Stimulated activated CD4-positive, alpha-beta T cell treated with anti-CD3 and anti-CD28 coated beads, Interleukin-12 subunit alpha, Interleukin-12 subunit beta, amount 100 ng/mL, for 4 hours (primary cell): ENCODE results near the gene JARID2.

Experiments used
- DNase-seq: peaks from one replicate; pipeline ENCODE4 v3.0.0-alpha.2; 2020

The JARID2 gene

DNA sequence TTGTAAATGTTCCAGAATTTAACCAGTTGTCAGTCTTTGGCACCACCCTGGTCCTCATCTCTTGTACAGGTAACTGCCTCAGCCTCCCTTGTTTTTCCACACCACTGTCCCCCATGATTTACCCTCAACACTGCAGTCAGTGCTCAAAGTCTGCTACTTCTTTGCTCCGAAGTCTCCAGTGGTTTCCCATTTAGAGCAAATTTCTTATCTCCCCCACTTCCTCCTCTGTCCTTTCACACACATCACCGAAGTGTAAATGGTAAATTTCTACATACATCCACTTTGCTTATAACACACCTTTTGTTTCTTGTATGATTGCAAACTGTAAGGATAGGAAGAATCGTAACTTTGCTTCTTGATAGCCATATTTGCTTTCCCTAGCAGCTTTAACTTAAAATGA is 115.3 kb downstream of the JARID2 start:
- DNase-seq, result no peak

GRCh38 chr6:15362274-15363160 is 116.6 kb downstream of the JARID2 start:
- no peak for DNase-seq

GRCh38 chr6:15363164-15363522 is 117.3 kb downstream of the JARID2 start:
- DNase-seq, result no peak

GRCh38 chr6:15363523-15364400 is 117.9 kb downstream of the JARID2 start:
- no peak for DNase-seq

GRCh38 chr6:15364401-15365037 is 118.7 kb downstream of the JARID2 start:
- DNase-seq, result no peak

GRCh38 chr6:15365273-15365687 is 119.4 kb downstream of the JARID2 start:
- peak; percentile 19 for DNase-seq

- no peak for DNase-seq
Observed at GRCh38 chr6:15366003-15366535, 120.2 kb downstream of the JARID2 start.

- DNase-seq, result no peak
Observed at GRCh38 chr6:15366879-15367278, 121.0 kb downstream of the JARID2 start.

DNA sequence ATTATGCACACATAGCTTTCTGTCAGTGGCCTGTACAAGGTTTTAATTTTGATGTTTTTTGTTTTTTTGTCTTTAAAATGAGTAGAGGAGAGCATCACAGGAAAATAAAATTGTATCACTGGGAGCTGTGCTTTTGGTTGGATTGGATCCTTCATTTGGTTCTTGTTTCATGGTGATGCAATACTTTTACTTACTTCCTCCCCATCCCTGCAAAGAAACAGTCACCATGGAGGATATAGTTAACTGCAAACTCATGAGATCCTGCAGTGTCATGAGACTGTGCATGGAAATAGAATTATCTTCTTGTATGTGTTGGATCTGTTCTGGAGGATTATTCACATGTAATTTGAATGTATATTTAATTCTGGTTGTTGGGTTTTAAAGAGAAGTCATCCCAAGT is 122.3 kb downstream of the JARID2 start:
- no peak for DNase-seq

DNA sequence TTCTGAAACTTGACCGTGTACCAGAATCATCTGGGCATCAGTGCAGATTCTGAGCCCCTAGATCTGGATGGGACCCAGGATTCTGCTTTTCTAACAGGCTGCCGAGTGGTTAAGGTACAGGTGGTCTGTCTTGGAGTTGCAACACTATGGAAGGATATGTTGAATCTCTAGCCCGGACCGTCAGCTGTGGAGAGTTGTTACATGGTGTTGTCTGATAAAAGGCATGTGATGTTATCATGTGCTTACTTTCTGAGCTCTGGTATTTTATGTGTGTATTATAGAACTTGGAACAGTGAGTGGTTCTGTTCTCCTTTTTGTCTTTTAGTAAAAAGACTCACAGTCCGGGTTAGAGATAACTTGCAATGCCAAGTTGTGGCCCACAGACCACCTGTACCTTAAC is 123.0 kb downstream of the JARID2 start:
- no peak for DNase-seq

GRCh38 chr6:15369838-15370237 is 124.0 kb downstream of the JARID2 start:
- DNase-seq, result no peak

DNA sequence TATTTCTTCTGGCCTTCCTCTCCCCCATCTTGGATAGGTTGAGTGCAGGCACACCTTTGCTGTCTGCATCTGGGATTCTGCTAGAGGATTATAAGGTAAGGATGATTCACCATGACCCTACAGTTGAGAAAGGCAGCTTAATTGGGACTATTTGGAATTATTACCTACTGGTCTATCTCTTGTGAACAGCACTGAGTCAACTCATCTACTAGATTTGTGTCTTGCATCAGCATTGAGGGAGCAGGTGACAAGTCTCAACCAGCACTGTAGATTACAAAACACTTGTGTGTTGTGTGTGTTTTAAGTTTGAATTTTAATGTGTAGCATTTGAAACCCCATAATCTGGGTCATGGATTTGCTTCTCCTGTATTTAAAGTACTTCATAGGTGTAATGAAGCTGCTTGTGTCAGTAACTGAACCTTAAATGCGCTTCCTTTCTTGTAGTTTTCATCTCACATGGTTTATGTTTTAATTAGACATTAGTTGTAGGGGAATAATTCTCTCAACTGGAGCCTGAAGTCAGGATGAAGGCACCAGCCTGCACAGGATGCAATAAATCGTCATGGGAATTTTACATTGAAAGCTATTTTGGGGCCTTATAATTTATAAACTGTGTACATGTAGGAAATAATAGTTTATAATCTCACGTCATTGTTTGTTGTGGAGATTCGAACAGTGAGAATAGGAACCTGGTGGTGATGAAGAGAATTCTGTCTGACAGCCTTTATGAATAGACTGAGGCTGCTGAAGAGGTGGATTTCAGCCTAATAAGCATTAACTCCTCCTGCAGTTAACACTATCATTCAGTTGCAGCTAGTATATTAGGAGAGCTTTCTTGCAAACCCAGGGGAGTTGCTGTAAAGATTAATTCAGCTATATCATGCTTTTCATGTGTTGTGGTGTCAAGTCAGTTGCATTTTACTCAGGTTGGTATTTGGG is 125.1 kb downstream of the JARID2 start:
- no peak for DNase-seq

GRCh38 chr6:15372932-15373331 is 127.1 kb downstream of the JARID2 start:
- no peak for DNase-seq

DNA sequence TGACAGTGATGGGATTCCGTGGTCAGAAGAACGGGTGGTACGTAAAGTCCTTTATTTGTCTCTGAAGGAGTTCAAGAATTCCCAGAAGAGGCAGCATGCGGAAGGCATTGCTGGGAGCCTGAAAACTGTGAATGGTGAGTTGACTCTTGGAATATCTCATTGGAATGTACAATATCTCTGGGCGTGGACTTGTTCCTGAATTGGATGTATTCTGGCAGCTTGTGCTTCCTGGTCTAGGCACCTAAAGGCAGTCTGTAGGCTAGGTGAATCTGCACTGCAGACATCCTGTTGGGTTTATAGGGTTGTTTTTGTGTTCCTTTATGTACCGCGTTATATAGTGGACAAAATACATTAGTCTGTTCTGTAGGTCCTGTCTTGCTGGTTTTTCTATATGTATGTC is 128.2 kb downstream of the JARID2 start:
- DNase-seq, result no peak

DNA sequence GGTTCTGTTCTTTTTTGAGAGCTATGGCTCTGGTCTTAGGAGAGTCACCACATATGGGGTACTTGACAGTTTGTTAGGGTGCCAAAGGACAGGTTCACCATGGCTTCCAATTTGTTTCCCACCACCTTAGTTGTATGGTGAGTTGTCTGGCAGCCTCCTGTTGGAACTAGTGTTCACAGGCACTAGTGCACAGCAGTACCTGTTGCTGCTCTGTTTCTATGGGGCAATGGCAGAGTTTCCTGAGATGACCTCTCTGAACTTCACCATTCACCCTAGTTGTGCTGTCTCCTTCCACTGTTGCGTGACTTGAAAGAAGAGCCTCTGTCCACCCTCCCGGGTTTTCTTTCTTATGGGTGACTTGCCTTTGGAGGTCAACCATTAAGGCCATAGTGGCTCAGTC is 129.1 kb downstream of the JARID2 start:
- no peak for DNase-seq

- DNase-seq, result no peak
Observed at GRCh38 chr6:15375638-15376290, 129.9 kb downstream of the JARID2 start.

GRCh38 chr6:15376900-15377487 is 131.1 kb downstream of the JARID2 start:
- DNase-seq, result no peak

DNA sequence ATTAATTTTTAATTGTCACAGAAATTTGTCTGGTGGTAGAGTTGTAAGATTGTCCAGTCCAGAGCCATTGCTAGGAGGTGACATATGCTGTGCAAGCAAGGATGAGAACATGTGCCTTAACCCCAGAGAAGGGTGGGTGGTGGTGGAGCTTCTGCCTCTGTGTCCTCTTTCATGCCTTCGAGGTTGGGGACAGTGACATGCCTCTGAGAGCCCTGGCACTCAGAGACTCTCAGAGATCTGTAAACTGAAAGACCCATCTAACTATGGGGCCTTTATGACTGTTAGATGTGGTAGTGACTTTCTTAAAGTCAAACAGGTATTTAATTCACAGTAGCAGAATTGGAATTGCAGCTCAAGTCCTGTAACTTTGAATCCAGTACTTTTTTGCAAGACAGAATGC is 132.4 kb downstream of the JARID2 start:
- no peak for DNase-seq

- no peak for DNase-seq
Observed at GRCh38 chr6:15378866-15379265, 133.0 kb downstream of the JARID2 start.

- no peak for DNase-seq
Observed at GRCh38 chr6:15380351-15380750, 134.5 kb downstream of the JARID2 start.

DNA sequence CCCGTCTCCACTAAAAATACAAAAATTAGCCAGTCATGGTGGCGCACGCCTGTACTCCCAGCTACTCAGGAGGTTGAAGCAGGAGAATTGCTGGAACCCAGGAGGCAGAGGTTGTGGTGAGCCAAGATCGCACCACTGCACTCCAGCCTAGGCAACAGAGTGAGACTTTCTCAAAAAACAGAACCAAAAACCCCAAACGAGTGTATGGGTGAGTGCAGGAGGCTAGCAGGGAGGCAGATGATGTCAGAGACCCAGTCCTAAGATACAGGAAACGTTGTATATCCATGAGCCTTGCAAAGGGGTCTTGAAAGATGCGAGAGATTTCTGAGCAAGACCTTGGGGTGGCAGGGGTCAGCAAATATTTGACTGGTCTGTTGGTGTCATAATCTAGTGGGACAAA is 136.2 kb downstream of the JARID2 start:
- DNase-seq, result no peak
